Stimulated activated CD4-positive, alpha-beta T cell treated with anti-CD3 and anti-CD28 coated beads, TNF-alpha, amount 100 ng/mL, for 1 hour (primary cell): ENCODE data around the gene ERAP2.
"Not testable (repeated sequence)": the region's sequence is repeated elsewhere in the genome, so short reads cannot be mapped to it uniquely, and the experiment has no call there.

Source experiments
- DNase-seq, 3 donors: peaks; one replicate each; pipeline ENCODE4 v3.0.0-alpha.2; 2020; ENCODE audit warnings: low read depth in 3 of 3, low spot score in 1 of 3

The ERAP2 gene

GRCh38 chr5:96901384-96901783, 25.1 kb downstream of the ERAP2 start:
- DNase-seq, result no peak

GRCh38 chr5:96901841-96902240, 25.5 kb downstream of the ERAP2 start:
- DNase-seq, result no peak

- no peak for DNase-seq
Measured at GRCh38 chr5:96902876-96903275, 26.6 kb downstream of the ERAP2 start.

GRCh38 chr5:96903300-96903699, 27.0 kb downstream of the ERAP2 start:
- DNase-seq, result no peak

GRCh38 chr5:96904054-96904931, 28.0 kb downstream of the ERAP2 start:
- no peak for DNase-seq

- no peak for DNase-seq
Measured at GRCh38 chr5:96905864-96906263, 29.6 kb downstream of the ERAP2 start.

GRCh38 chr5:96909003-96909402, 32.7 kb downstream of the ERAP2 start:
- DNase-seq, result no peak

GRCh38 chr5:96909435-96909834, 33.1 kb downstream of the ERAP2 start:
- DNase-seq, result no peak

- DNase-seq, result no peak
Measured at GRCh38 chr5:96911139-96911538, 34.8 kb downstream of the ERAP2 start.

- no peak for DNase-seq
Measured at GRCh38 chr5:96913233-96913632, 36.9 kb downstream of the ERAP2 start.

GRCh38 chr5:96919754-96920197, 43.5 kb downstream of the ERAP2 start:
- DNase-seq, result no peak

- no peak for DNase-seq
Measured at GRCh38 chr5:96920744-96921355, 44.5 kb downstream of the ERAP2 start.

- no peak for DNase-seq
Measured at GRCh38 chr5:96922499-96923244, 46.4 kb downstream of the ERAP2 start.

GRCh38 chr5:96924016-96924443, 47.7 kb downstream of the ERAP2 start:
- DNase-seq, result no peak

- DNase-seq, result no peak
Measured at GRCh38 chr5:96926276-96926675, 50.0 kb downstream of the ERAP2 start.

- no peak for DNase-seq
Measured at GRCh38 chr5:96927008-96927407, 50.7 kb downstream of the ERAP2 start.

GRCh38 chr5:96928931-96929708, 52.8 kb downstream of the ERAP2 start:
- DNase-seq, result no peak

- DNase-seq, result no peak
Measured at GRCh38 chr5:96930058-96930457, 53.8 kb downstream of the ERAP2 start.

GRCh38 chr5:96930589-96930988, 54.3 kb downstream of the ERAP2 start:
- DNase-seq, result no peak

- DNase-seq, result not testable (repeated sequence)
Measured at GRCh38 chr5:96931037-96931436, 54.7 kb downstream of the ERAP2 start.

GRCh38 chr5:96931605-96932004, 55.3 kb downstream of the ERAP2 start:
- DNase-seq, result no peak
